ENCODE data around the gene EMILIN1.

Gene EMILIN1

DNA sequence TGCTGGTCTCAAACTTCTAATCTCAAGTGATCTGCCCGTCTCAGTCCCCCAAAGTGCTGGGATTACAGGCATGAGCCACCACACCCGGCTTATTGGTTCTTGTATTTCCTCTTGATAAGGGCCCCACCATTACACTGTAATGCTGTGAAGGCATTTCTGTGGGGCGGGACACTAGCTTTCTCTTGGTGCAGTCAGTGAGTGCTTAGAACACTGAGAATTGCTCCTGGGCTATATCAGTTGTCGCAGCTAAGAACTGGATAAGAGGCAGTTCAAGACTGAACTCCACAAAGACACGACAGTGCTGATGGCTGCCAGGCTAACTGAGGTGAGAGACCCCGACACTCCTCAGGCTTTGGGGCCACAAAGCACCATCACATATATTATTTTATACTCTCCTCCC, 10.2 kb downstream of the EMILIN1 start:
- TF ChIP-seq CTBP1 (IDR thresholded peaks at IDR 0.05; ENCODE audit: borderline replicate concordance) (no peak), FOXM1 (IDR thresholded peaks at IDR 0.05; ENCODE audit: borderline replicate concordance) (no peak), LEF1 (IDR thresholded peaks at IDR 0.05; ENCODE audit: borderline replicate concordance) (no peak), TARDBP (IDR thresholded peaks at IDR 0.05) (no peak), ELF4 (IDR thresholded peaks at IDR 0.05) (no peak)
- CTCF ChIA-PET, result interaction anchor here (0.6 to 0.9 kb wide), 5 partner anchors 16 to 215 kb away, joined by 3 to 4 read pairs (median 3); partner anchors contain the start of gene ABHD1
- no peak for DNase-seq (ENCODE audit: extremely low spot score)
- POLR2A ChIA-PET, result interaction anchor here (0.9 to 5.2 kb wide), 2 partner anchors 38 to 175 kb away, joined by 3 to 37 read pairs; partner anchors contain the start of gene AGBL5

DNA sequence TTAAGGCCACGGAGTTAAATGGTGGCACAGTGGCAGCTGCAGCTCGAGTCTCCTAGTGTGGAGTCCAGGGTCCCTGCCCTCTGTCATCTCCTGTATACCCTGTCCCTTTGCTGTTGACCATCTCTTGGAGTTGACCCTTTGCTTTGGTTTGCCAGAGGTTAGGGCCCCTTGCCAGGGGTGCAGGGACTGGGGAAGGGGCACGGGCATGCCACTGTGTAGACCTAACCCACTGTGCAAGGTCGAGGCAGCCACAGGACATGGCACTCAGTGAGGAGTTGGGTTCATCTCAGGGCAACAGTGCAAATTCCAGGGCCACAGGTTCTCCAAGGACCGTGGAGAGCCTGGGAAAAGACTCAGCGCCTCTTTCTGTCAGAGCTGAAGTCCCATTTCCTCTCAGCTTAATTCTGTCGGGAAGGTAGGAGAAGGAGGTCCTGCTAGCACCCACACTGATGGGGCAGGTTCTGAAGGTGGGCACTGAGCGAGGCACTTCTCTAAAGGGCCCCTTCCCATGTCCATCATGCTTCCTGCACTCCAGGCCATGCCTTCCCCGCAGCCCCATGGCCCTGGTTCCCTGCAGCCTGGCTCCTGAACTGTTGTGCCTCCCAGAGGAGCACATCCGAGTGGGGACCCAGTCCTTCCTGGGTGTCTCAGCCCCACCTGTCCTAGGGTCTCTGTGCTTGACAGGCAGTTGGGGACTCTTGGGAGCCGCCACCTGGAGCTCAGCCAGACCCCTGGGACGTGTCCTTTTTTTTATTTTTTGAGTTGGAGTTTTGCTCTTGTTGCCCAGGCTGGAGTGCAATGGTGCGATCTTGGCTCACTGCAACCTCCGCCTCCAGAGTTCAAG, 10.9 kb downstream of the EMILIN1 start:
- no peak for DNase-seq (ENCODE audit: extremely low spot score)
- CTCF ChIA-PET, result interaction anchor here (0.6 to 0.9 kb wide), 3 partner anchors 16 to 127 kb away, joined by 3 to 4 read pairs (median 3); partner anchors contain the start of gene ABHD1
- TF ChIP-seq SP1 (IDR thresholded peaks at IDR 0.05), result no peak
- no peak for TF ChIP-seq L3MBTL2 (conservative IDR thresholded peaks at IDR 0.05)
- no peak for TF ChIP-seq NFRKB (IDR thresholded peaks at IDR 0.05)
- TF ChIP-seq, protein P1, sequence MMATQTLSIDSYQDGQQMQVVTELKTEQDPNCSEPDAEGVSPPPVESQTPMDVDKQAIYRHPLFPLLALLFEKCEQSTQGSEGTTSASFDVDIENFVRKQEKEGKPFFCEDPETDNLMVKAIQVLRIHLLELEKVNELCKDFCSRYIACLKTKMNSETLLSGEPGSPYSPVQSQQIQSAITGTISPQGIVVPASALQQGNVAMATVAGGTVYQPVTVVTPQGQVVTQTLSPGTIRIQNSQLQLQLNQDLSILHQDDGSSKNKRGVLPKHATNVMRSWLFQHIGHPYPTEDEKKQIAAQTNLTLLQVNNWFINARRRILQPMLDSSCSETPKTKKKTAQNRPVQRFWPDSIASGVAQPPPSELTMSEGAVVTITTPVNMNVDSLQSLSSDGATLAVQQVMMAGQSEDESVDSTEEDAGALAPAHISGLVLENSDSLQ (IDR thresholded peaks at IDR 0.05), result no peak
- no peak for TF ChIP-seq FOXM1 (IDR thresholded peaks at IDR 0.05; ENCODE audit: borderline replicate concordance)
- no peak for TF ChIP-seq SUZ12 (IDR thresholded peaks at IDR 0.05)
- TF ChIP-seq ZNF384 (IDR thresholded peaks at IDR 0.05), result no peak
- no peak for TF ChIP-seq FOXK2 (IDR thresholded peaks at IDR 0.05)
- no peak for TF ChIP-seq TARDBP (IDR thresholded peaks at IDR 0.05)
- no peak for TF ChIP-seq HDGF (IDR thresholded peaks at IDR 0.05; ENCODE audit: borderline replicate concordance)
- TF ChIP-seq FOXA1 (IDR thresholded peaks at IDR 0.05), result no peak
- no peak for TF ChIP-seq BHLHE40 (IDR thresholded peaks at IDR 0.05; ENCODE audit: borderline replicate concordance)
- TF ChIP-seq ARNT (IDR thresholded peaks at IDR 0.05), result no peak
- TF ChIP-seq LEF1 (IDR thresholded peaks at IDR 0.05; ENCODE audit: borderline replicate concordance), result no peak
- TF ChIP-seq ELF4 (IDR thresholded peaks at IDR 0.05), result no peak
- POLR2A ChIA-PET, result interaction anchor here (0.9 to 5.2 kb wide), 3 partner anchors 8 to 174 kb away, joined by 3 to 37 read pairs (median 4); partner anchors contain the start of gene AGBL5

DNA sequence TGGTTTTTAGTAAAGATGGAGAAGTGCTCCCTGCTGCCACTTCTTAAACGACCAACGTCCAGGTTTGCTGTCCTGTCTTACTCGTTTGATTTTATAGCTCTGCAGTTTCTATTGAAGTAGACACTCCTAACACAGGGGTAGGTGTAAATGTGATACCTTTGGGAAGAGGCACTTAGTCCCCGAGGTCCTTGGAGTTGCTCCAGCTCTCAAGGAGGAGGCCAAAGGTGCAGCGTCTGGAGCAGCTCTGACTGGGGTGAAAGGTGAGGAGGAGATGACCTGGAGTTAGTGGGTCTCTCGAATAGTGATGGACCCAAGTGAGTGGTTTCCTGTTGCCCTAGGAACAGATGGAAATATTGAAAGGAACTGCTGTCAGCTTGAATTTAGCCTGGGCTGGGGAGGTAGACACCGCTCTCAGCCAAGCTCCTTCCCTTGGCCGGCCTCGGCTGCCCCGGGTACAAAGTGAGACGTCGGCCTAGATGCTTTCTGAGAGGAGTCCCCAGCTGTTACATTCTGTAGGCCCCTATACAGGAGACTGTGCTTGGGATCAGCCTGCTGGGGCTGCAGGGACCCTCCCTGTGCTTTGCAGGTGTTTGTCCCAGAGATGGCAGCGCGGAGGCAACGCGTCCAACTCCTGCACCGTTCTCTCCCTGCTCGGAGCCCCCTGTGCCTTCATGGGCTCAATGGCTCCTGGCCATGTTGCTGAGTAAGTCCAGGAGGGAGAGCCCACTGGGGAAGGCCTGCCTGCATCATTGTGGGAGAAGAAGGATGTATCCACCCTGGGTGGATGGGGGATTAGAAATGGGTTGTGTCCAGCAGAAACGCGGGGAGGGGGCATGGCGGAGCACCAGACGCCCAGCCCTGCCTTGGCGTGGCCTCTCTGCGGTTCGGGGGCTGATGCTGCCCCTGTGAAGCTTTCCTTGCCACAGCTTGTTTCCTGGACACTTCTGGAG, 13.6 kb downstream of the EMILIN1 start:
- CTCF ChIA-PET, result interaction anchor here (0.6 to 1.5 kb wide), 3 partner anchors 9 to 222 kb away, joined by 3 to 6 read pairs (median 3); no protein-coding TSS in a partner anchor

DNA sequence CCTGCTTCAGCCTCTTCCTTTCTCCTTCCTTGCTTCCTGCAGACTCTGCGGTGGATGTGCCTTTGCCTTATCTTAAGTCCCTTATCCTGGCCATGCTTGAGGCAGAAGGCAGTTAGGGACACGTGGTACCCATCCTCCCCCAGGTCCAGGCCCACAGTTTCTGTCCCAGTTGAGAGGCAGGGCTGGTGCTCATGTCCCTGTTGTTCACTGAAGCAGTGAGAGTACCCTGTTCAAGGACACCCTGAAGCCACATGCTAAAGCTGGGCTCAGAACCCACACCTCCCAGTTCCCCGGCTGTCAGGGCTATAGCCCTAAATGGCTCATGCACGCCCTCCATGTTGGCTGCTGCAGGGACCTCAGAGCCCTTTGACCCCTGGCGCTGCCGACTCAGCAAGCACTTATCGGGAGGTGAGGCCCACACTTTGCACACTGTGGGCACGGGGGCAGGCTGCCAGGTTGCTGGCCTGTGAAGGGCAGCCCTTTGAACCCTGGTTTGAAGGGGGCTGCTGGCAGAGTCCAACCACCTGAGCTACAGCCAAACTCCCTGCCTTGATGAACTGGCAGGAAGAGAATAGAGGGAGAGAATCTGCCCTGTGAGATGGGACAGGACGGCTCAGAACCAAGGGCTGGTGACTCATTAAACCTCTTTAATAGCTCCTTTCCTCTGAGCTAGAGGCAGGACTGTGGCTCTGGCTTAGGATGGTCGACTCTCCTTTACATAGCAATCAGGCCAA, 14.4 kb downstream of the EMILIN1 start:
- no peak for DNase-seq (ENCODE audit: extremely low spot score)
- CTCF ChIA-PET, result interaction anchor here (0.7 kb wide), 1 partner anchor 218 kb away, joined by 3 read pairs; no protein-coding TSS in a partner anchor
- TF ChIP-seq ELF4 (IDR thresholded peaks at IDR 0.05) (no peak), L3MBTL2 (conservative IDR thresholded peaks at IDR 0.05) (no peak), BHLHE40 (IDR thresholded peaks at IDR 0.05; ENCODE audit: borderline replicate concordance) (no peak), SP1 (IDR thresholded peaks at IDR 0.05) (no peak), TARDBP (IDR thresholded peaks at IDR 0.05) (no peak), FOXM1 (IDR thresholded peaks at IDR 0.05; ENCODE audit: borderline replicate concordance) (no peak), LEF1 (IDR thresholded peaks at IDR 0.05; ENCODE audit: borderline replicate concordance) (no peak), FOXA1 (IDR thresholded peaks at IDR 0.05) (no peak), CTBP1 (IDR thresholded peaks at IDR 0.05; ENCODE audit: borderline replicate concordance) (no peak), ARNT (IDR thresholded peaks at IDR 0.05) (no peak), ZNF384 (IDR thresholded peaks at IDR 0.05) (no peak), HDGF (IDR thresholded peaks at IDR 0.05; ENCODE audit: borderline replicate concordance) (no peak), NFRKB (IDR thresholded peaks at IDR 0.05) (no peak), FOXK2 (IDR thresholded peaks at IDR 0.05) (no peak)
- TF ChIP-seq, protein P1 (IDR thresholded peaks at IDR 0.05), result no peak
- POLR2A ChIA-PET, result interaction anchor here (1.2 kb wide), 1 partner anchor 119 kb away, joined by 3 read pairs; the partner anchor contains the start of genes ATRAID and SLC5A6

More for the DNA sequence above, 13.6 kb downstream of the EMILIN1 start:
- TF ChIP-seq NFRKB (IDR thresholded peaks at IDR 0.05) (no peak), FOXK2 (IDR thresholded peaks at IDR 0.05) (no peak), ARNT (IDR thresholded peaks at IDR 0.05) (no peak), SUZ12 (IDR thresholded peaks at IDR 0.05) (no peak), BHLHE40 (IDR thresholded peaks at IDR 0.05; ENCODE audit: borderline replicate concordance) (no peak), FOXA1 (IDR thresholded peaks at IDR 0.05) (no peak), L3MBTL2 (conservative IDR thresholded peaks at IDR 0.05) (no peak), ZNF384 (IDR thresholded peaks at IDR 0.05) (no peak), FOXM1 (IDR thresholded peaks at IDR 0.05; ENCODE audit: borderline replicate concordance) (no peak), TARDBP (IDR thresholded peaks at IDR 0.05) (no peak), LEF1 (IDR thresholded peaks at IDR 0.05; ENCODE audit: borderline replicate concordance) (no peak), CTBP1 (IDR thresholded peaks at IDR 0.05; ENCODE audit: borderline replicate concordance) (no peak), SP1 (IDR thresholded peaks at IDR 0.05) (no peak), ELF4 (IDR thresholded peaks at IDR 0.05) (no peak), HDGF (IDR thresholded peaks at IDR 0.05; ENCODE audit: borderline replicate concordance) (no peak)
- TF ChIP-seq, protein P1 (IDR thresholded peaks at IDR 0.05), result no peak
- POLR2A ChIA-PET, result interaction anchor here (0.6 to 1.2 kb wide), 2 partner anchors 78 to 120 kb away, joined by 3 read pairs; partner anchors contain the start of genes ATRAID and SLC5A6
- no peak for DNase-seq (ENCODE audit: extremely low spot score)
